Measurements from ENCODE around the gene ATP5F1D. TPM values are rescaled to one million over a fixed set of nuclear protein-coding genes. Genes with fewer than 3 reads are reported as not detected.

ATP5F1D gene
- total and polyA plus RNA-seq, 2 of the 13 experiments (the other 11 are each of a cell fraction or from before 2014, with no cell fraction given): 39.4 to 78.7 TPM

DNA sequence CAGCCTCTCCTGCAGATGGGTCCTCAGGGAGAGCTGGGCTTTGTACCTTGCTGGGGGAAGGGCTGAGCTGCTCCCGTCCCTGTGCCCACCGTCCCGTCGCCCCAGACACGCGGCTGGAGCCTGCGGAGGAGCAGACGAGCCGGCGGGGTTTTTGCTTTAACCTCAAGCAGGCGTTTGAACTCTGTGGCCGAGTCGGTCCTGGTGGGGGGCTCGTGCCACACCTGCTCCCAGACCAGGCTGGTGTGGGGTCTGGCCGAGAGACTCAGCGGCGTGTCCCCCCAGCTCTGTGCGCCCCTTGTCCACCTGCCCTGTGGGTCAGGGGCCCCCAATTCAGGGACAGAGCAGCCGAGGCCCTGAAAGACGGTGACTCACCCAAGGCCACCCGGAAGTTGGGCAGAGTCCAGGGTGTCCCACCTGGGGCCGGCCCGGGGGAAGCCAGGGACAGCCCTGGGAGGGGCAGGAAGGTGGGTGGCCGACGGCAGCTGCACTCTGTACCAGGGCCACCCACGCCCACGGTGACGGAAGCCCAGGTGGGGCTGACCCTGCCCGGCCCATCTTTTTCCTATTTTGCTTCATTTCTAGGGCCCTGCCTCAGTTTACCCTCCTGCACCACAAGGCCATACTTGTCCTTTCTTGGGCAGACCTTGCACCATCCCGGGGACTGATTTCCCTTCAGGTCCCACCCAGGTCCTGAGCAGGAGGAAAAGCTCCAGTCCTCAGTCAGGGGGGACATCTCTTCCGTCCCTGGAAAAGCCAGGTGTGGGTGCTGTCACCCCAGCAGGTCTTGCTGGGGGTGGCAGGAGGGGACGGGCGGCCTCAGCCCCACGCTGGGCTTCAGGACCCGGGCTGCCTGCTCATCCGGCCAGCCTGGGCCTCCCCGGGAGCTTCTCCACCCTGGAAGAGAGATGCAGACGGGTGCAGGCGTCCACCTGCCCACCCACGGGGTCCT, 49.4 kb downstream of the ATP5F1D start (continued):
- TF ChIP-seq MIER3 (CRISPR knock-in tag; IDR thresholded peaks at IDR 0.05; ENCODE audit: borderline replicate concordance): peak; percentile 81; the same call in 1 of the 2 replicates
- TF ChIP-seq SNAI1 (CRISPR knock-in tag; IDR thresholded peaks at IDR 0.05; ENCODE audit: borderline replicate concordance): 0 out of 2 replicates have a peak, but pooled peaks have one; percentile 74
- peak; percentile 60; the same call in 1 of the 2 replicates for TF ChIP-seq ZNF350 (CRISPR knock-in tag; IDR thresholded peaks at IDR 0.05; ENCODE audit: borderline replicate concordance, low read depth)
- TF ChIP-seq ZNF292 (CRISPR knock-in tag; IDR thresholded peaks at IDR 0.05; ENCODE audit: borderline replicate concordance, low read depth): 0 out of 2 replicates have a peak, but pooled peaks have one; percentile 45
- peak; percentile 99 for TF ChIP-seq ZBTB10 (CRISPR knock-in tag; IDR thresholded peaks at IDR 0.05; ENCODE audit: borderline replicate concordance)
- TF ChIP-seq FOXP1 (IDR thresholded peaks at IDR 0.05): no peak
- TF ChIP-seq FOXP1 (CRISPR knock-in tag; IDR thresholded peaks at IDR 0.05): peak; percentile 42
- TF ChIP-seq TSC22D2 (CRISPR knock-in tag; IDR thresholded peaks at IDR 0.05; ENCODE audit: borderline replicate concordance): no peak
- TF ChIP-seq, protein P1, sequence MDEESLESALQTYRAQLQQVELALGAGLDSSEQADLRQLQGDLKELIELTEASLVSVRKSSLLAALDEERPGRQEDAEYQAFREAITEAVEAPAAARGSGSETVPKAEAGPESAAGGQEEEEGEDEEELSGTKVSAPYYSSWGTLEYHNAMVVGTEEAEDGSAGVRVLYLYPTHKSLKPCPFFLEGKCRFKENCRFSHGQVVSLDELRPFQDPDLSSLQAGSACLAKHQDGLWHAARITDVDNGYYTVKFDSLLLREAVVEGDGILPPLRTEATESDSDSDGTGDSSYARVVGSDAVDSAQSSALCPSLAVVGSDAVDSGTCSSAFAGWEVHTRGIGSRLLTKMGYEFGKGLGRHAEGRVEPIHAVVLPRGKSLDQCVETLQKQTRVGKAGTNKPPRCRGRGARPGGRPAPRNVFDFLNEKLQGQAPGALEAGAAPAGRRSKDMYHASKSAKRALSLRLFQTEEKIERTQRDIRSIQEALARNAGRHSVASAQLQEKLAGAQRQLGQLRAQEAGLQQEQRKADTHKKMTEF (CRISPR knock-in tag; IDR thresholded peaks at IDR 0.05): peak; percentile 85
- TF ChIP-seq SP1 (IDR thresholded peaks at IDR 0.05): no peak
- TF ChIP-seq SP1 (CRISPR knock-in tag; IDR thresholded peaks at IDR 0.05): peak; percentile 29; the same call in 1 of the 2 replicates
- TF ChIP-seq KMT2B (CRISPR knock-in tag; IDR thresholded peaks at IDR 0.05): peak; percentile 35; the same call in 1 of the 2 replicates
- TF ChIP-seq NR2F1 (CRISPR knock-in tag; IDR thresholded peaks at IDR 0.05): peak; percentile 59 to 76
- TF ChIP-seq REPIN1 (CRISPR knock-in tag; IDR thresholded peaks at IDR 0.05; ENCODE audit: borderline replicate concordance, low read depth): peak; percentile 73
- 0 out of 2 replicates have a peak, but pooled peaks have one; percentile 29 for TF ChIP-seq ZNF12 (CRISPR knock-in tag; IDR thresholded peaks at IDR 0.05)
- TF ChIP-seq, protein P2, sequence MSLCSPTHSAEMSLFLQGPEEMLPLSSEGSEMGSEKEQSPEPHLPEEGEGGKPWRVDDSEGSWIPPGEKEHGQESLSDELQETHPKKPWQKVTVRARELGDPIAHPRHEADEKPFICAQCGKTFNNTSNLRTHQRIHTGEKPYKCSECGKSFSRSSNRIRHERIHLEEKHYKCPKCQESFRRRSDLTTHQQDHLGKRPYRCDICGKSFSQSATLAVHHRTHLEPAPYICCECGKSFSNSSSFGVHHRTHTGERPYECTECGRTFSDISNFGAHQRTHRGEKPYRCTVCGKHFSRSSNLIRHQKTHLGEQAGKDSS (CRISPR knock-in tag; IDR thresholded peaks at IDR 0.05; ENCODE audit: borderline replicate concordance, low read depth): peak; percentile 91
- TF ChIP-seq THYN1 (CRISPR knock-in tag; IDR thresholded peaks at IDR 0.05; ENCODE audit: borderline replicate concordance, low read depth): no peak
- TF ChIP-seq KDM5B (CRISPR knock-in tag; IDR thresholded peaks at IDR 0.05; ENCODE audit: borderline replicate concordance): peak; percentile 60; the same call in 1 of the 2 replicates
- peak; percentile 36; the same call in 1 of the 2 replicates for TF ChIP-seq MXD4 (CRISPR knock-in tag; IDR thresholded peaks at IDR 0.05)
- TF ChIP-seq ZNF788 (CRISPR knock-in tag; IDR thresholded peaks at IDR 0.05; ENCODE audit: borderline replicate concordance): peak; percentile 82
- no peak for TF ChIP-seq ZMAT5 (CRISPR knock-in tag; IDR thresholded peaks at IDR 0.05; ENCODE audit: borderline replicate concordance, low read depth)
- TF ChIP-seq HDAC2 (CRISPR knock-in tag; IDR thresholded peaks at IDR 0.05): peak; percentile 95
- peak; percentile 55 for TF ChIP-seq BRD4 (CRISPR knock-in tag; IDR thresholded peaks at IDR 0.05)

All from HepG2 (cell line).